SK-N-SH (cell line): ENCODE data around the gene PHF21B. TPM values are rescaled to one million over a fixed set of nuclear protein-coding genes. Genes with fewer than 3 reads are reported as not detected.

Source experiments
- CTCF ChIA-PET: fragments of 300-600, 350-600 bp; formaldehyde crosslinking; extraction: SDS; loops from one replicate; lab custom pipeline; 2021; lab: Yijun Ruan, JAX
- POLR2A ChIA-PET: fragments of 350-600 bp; sonication (Branson Sonifier 250); formaldehyde crosslinking; extraction: SDS; loops from one replicate; lab custom pipeline; 2020; ENCODE audit warnings: antibody characterized with exemption, inconsistent platforms; lab: Yijun Ruan, JAX
- DNase-seq: peaks from one replicate; pipeline ENCODE4 v3.0.0; 2012
- H2AFZ ChIP-seq: fragments of 200-600 bp; sonication (generic); 2 replicates; pipeline ENCODE4 v1.8.1; 2016; ENCODE audit warnings: antibody characterized with exemption, mild to moderate bottlenecking, low read depth
- H3F3A ChIP-seq: fragments of 200-600 bp; sonication (generic); replicated peaks from 2 replicates; pipeline ENCODE3; 2016; ENCODE audit warnings: antibody characterized with exemption, mild to moderate bottlenecking; ENCODE audit not compliant: insufficient read depth
- H3K27ac ChIP-seq, 2 experiments: fragments of 200-500 bp in 1 of 2; fragments of 200-600 bp in 1 of 2; sonication (Bioruptor generic) in 1 of 2; sonication (generic), shearing (Covaris generic) in 1 of 2; 2 replicates each; pipeline versions ENCODE4 v1.5.1 to v1.6.1; 2014 to 2016; ENCODE audit warnings: low read depth in 2 of 2, inconsistent platforms in 1 of 2, low read length in 1 of 2, mild to moderate bottlenecking in 1 of 2, mixed read lengths in 1 of 2
- H3K27me3 ChIP-seq: fragments of 200-600 bp; sonication (generic), shearing (Covaris generic); 2 replicates; pipeline ENCODE4 v1.6.1; 2016; ENCODE audit warnings: mixed run types; ENCODE audit not compliant: insufficient read depth
- H3K36me3 ChIP-seq, 2 experiments: fragments of 200-500 bp in 1 of 2; fragments of 200-600 bp in 1 of 2; sonication (Bioruptor generic) in 1 of 2; sonication (generic) in 1 of 2; replicated peaks in 1 of 2; 2 replicates each; pipeline versions ENCODE3 to v1.5.1; 2014 to 2016; ENCODE audit warnings: low read length in 1 of 2, mild to moderate bottlenecking in 1 of 2; ENCODE audit not compliant: insufficient read depth in 2 of 2, control insufficient read depth in 1 of 2
- H3K4me1 ChIP-seq, 2 experiments: fragments of 200-500 bp in 1 of 2; fragments of 200-600 bp in 1 of 2; sonication (Bioruptor generic) in 1 of 2; sonication (generic), shearing (Covaris generic) in 1 of 2; 2 replicates each; pipeline versions ENCODE4 v1.5.1 to v1.6.1; 2014 to 2016; ENCODE audit warnings: low read depth in 1 of 2, low read length in 1 of 2, mixed run types in 1 of 2; ENCODE audit not compliant: insufficient read depth in 2 of 2, control insufficient read depth in 1 of 2
- H3K4me2 ChIP-seq: fragments of 200-600 bp; sonication (generic), shearing (Covaris generic); 2 replicates; pipeline ENCODE4 v1.6.1; 2017; ENCODE audit warnings: mixed run types
- H3K4me3 ChIP-seq, 2 experiments: fragments of 200-500 bp in 1 of 2; fragments of 200-600 bp in 1 of 2; sonication (Bioruptor generic) in 1 of 2; sonication (generic), shearing (Covaris generic) in 1 of 2; 2 replicates each; pipeline versions ENCODE4 v1.5.1 to v1.8.1; 2014 to 2016; ENCODE audit warnings: low read depth in 2 of 2, inconsistent platforms in 1 of 2, low read length in 1 of 2, mild to moderate bottlenecking in 1 of 2, mixed read lengths in 1 of 2, moderate library complexity in 1 of 2
- H3K79me2 ChIP-seq: fragments of 200-600 bp; sonication (generic); 2 replicates; pipeline ENCODE4 v1.8.1; 2017; ENCODE audit warnings: mild to moderate bottlenecking; ENCODE audit not compliant: insufficient read depth
- H3K9ac ChIP-seq: fragments of 200-600 bp; sonication (generic); 2 replicates; pipeline ENCODE4 v1.6.1; 2017; ENCODE audit warnings: mixed run types
- H3K9me2 ChIP-seq: fragments of 200-600 bp; sonication (generic); 2 replicates; pipeline ENCODE4 v1.6.1; 2017; ENCODE audit warnings: mixed run types
- H3K9me3 ChIP-seq: fragments of 200-600 bp; sonication (generic); 2 replicates; pipeline ENCODE4 v1.6.1; 2017; ENCODE audit warnings: mixed run types, mild to moderate bottlenecking, moderate library complexity
- H4K20me1 ChIP-seq: fragments of 200-600 bp; sonication (generic); 2 replicates; pipeline ENCODE4 v1.6.1; 2017; ENCODE audit warnings: mild to moderate bottlenecking, mixed run types; ENCODE audit not compliant: insufficient read depth
- CHD2 ChIP-seq: fragments of 150-350 bp; IDR thresholded peaks from 2 replicates; pipeline ENCODE4 v1.6.1; 2018; ENCODE audit warnings: low read length; ENCODE audit not compliant: partially characterized antibody
- FOXM1 ChIP-seq: IDR thresholded peaks from 2 replicates; pipeline ENCODE4 v1.4.0; 2012; ENCODE audit warnings: low read depth, mild to moderate bottlenecking
- IRF3 ChIP-seq: fragments of 150-350 bp; IDR thresholded peaks from 2 replicates; pipeline ENCODE4 v1.6.1; 2016; ENCODE audit warnings: mild to moderate bottlenecking, low read depth, low read length
- JUND ChIP-seq: IDR thresholded peaks from 2 replicates; pipeline ENCODE4 v1.4.0; 2012
- MAX ChIP-seq: IDR thresholded peaks from 2 replicates; pipeline ENCODE4 v1.4.0; 2012; ENCODE audit warnings: low read depth
- MXI1 ChIP-seq: IDR thresholded peaks from 2 replicates; pipeline ENCODE4 v1.6.1; 2012; ENCODE audit warnings: mild to moderate bottlenecking, low read depth, low read length, improper control_type of control experiment
- POLR2AphosphoS5 ChIP-seq: IDR thresholded peaks from 2 replicates; pipeline ENCODE4 v1.6.1; 2012; ENCODE audit warnings: low read depth, low read length
- RCOR1 ChIP-seq: fragments of 150-350 bp; IDR thresholded peaks from 2 replicates; pipeline ENCODE4 v1.6.1; 2017; ENCODE audit warnings: antibody characterized with exemption, low read length
- REST ChIP-seq: IDR thresholded peaks from 2 replicates; pipeline ENCODE4 v1.6.1; 2012; ENCODE audit warnings: mild to moderate bottlenecking, low read depth, low read length, moderate library complexity
- RXRA ChIP-seq: IDR thresholded peaks from 2 replicates; pipeline ENCODE4 v1.4.0; 2012; ENCODE audit warnings: low read depth, mild to moderate bottlenecking, borderline replicate concordance
- SIN3A ChIP-seq: IDR thresholded peaks from 2 replicates; pipeline ENCODE4 v1.6.1; 2012; ENCODE audit warnings: low read depth, mild to moderate bottlenecking, low read length, moderate library complexity, borderline replicate concordance
- TCF12 ChIP-seq: IDR thresholded peaks from 2 replicates; pipeline ENCODE4 v1.4.0; 2012
- WGBS: methylation state at CpG from one replicate; pipeline ENCODE4 v1.1.6; 2017; ENCODE audit warnings: low lambda C conversion rate; 5-methylcytosine and 5-hydroxymethylcytosine counted together
- polyA plus RNA-seq, 3 experiments: library from polyadenylated mRNA; depleted of rRNA; stranded (reverse); fragments of >200 nt; gene quantifications; 2 replicates each; pipeline ENCODE4 v1.2.3, GENCODE V29; 2012

Gene PHF21B
- polyA plus RNA-seq, 1 of the 3 experiments (the other 2 are of a cell fraction): 0.76 TPM

DNA sequence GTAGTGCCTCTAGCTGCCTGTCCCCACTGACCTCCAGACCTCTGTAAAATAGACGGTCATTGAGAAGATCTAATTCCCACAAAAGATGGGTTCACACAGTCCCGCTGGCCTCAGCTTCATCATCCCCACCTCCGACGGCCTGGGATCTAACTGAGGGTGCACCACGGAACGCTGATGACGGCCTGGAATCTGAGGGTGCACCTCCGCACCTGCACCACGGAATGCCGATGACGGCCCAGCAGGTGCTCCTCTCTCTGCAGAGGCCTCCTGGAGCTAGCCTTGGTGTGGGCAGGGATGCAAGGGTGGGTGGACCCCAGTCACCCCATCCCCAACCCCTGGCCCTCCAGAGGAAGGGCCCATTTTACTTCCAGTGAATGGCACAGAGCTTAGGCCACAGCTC is 77.3 kb downstream of the PHF21B start (continued):
- TF ChIP-seq SIN3A: no peak
- no peak for TF ChIP-seq TCF12
- no peak for TF ChIP-seq FOXM1
- TF ChIP-seq CHD2: no peak

DNA sequence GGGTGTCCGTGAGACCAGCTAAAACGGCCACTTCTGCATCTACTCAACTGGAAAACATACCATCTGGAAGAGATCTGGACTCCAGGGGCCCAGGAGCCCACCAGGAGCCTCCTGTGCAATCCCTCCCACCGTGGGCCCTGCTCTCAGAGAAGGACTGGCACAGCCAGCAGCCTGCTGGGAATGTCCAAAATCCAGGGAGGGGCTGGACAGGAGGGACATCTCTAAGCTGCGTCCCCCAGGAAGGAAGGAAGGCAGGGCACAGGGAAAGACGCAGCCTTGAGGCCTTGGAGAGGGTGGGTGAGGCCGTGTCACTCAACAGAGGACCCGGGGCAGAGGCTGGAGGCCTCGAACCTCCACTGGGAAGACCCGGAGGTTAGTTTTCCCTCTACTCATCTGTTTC is 78.0 kb downstream of the PHF21B start:
- H3K9me2 ChIP-seq: no peaks in the 10 kb centered on the region
- no peaks in the 10 kb centered on the region for H3K27me3 ChIP-seq
- no peaks in the 10 kb centered on the region for H3K9me3 ChIP-seq
- no peaks in the 10 kb centered on the region for H3K79me2 ChIP-seq
- H3K9ac ChIP-seq: no peak overlapping the region
- H3F3A ChIP-seq: no peaks in the 10 kb centered on the region
- H2AFZ ChIP-seq: no peak overlapping the region
- peaks cover 0 to 65% of the 10 kb centered on the region in 2 experiments; a peak in 1 of 4 replicates for H3K4me1 ChIP-seq
- no peak overlapping the region for H3K4me3 ChIP-seq
- no peak for TF ChIP-seq IRF3
- TF ChIP-seq MAX: no peak
- TF ChIP-seq JUND: no peak
- TF ChIP-seq RXRA: no peak
- TF ChIP-seq RCOR1: no peak
- TF ChIP-seq POLR2AphosphoS5: no peak
- no peak for TF ChIP-seq REST
- no peak for TF ChIP-seq MXI1
- no peaks in the 10 kb centered on the region for H4K20me1 ChIP-seq
- 41% methylated on average over 6 of the region's 9 CpGs for WGBS
- ChIA-PET POLR2A (no interaction called here), CTCF (interaction anchor here (0.8 to 1.5 kb wide), 2 partner anchors 13 to 52 kb away, joined by 3 read pairs; no protein-coding TSS in a partner anchor)
- no peaks in the 10 kb centered on the region for H3K36me3 ChIP-seq
- peak; percentile 70 for DNase-seq
- H3K27ac ChIP-seq: peak overlapping the region in 1 of 2 experiments; percentile 89; a peak in 2 of 4 replicates
- H3K4me2 ChIP-seq: no peak overlapping the region
